HG02571 (cell line): Measurements from ENCODE around the gene ITGB2.

Experiments
- ATAC-seq: cut with Tn5 transposase; IDR thresholded peaks from one replicate; pipeline ENCODE4 v1.9.1; 2021; ENCODE audit warnings: mild to moderate bottlenecking, moderate library complexity; ENCODE audit not compliant: unreplicated experiment

The ITGB2 gene

DNA sequence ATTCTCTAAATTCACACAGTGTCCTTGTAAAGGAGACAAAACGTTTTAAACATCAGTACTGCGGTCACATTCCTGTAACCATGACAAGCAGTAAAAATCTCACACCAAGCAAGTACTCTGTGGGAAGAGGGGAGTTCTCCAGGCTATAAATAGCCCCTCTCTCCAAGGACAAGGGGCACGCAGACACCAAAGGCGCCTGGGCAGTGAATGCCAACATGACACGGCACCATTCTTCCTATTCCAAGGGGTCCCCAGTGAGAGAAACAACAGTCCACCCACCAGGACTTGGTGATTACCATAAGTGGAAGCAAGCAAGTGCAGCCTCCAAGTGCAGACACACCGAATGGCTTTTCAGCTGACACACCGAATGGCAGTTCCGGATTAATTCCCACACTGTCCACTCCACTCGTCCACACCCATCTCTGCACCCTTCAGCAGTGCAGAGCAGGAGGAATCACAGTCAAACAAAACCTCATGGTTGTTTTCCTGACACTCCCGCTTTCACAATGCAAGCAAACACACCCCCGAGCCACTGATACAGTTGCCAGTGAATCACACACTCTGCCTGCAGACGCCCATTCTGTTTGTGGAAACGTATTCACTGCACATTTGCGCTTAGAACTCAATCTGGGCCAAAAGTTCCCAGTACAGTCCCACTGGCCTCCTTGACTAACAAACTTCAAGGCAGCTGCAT lies 49.0 kb downstream of the ITGB2 start:
- ATAC-seq = no peak

DNA sequence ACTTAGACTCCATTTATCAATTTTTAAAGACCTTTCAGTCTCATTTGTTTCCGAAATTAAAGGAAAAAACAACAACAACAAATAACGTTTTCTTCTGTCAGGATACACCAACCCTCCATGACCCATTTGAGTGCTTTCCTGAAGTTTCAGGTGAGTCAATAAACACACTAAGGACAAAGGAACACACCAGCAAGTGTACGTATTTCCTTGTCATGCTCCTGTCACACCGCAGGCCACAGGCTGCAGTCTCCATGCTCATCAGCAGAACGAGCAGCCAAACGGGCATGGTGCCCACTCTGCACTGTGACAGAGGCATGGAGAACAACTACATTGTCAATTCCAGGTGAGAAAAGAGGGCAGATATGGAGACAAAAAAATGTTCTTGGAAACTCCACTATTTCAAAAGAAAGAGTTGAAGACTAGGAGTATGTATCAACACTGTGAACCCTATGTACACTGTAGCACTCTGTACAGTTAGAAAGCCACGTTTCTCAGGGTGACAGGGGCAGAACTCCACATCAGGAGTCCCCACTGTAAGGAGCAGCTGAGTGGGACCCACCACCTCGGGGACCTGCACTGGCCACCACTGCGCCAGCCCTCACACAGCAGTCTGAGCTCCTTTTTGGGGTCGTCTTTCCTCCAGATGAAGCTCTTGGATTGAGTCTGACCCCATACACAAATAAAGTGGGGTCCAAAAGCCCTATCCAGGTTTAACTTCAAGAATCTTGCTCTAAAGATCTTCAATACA lies 49.8 kb downstream of the ITGB2 start:
- no peak for ATAC-seq

- no peak for ATAC-seq
Measured at GRCh38 chr21:44869781-44870747, 50.6 kb downstream of the ITGB2 start.

GRCh38 chr21:44868707-44869106 lies 52.0 kb downstream of the ITGB2 start:
- no peak for ATAC-seq

DNA sequence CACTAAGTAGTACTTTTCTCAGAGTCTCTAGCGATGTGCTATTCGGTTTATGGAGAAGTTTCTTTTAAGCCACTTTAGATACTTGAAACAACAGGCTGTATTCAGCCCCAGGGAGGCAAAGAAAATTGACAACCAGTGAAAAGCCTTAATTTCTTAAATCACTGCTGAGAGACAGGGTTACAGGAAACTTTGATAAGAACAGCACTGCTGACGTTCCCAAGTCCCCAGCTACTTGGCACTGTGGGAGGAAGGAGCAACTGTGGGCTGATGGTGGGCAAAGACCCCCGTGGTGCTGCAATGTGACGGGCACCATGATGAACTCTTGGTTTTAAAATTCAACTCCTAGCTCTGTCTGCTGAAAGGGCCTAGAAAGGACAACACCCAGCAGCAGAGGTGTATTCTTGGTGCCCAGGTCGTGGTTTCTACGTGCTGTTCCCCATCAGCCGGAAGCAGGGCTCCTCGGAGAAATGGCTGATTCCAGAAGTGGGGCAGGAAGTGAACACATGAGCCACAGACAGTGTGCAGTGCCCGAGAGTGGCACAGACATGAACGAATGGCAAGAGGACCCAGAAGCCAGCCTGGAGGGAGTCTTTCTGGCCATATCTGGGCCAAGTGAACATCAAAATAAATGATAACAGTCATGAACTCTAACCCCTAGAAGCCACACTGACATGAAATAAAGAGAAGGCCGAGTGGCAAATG lies 52.5 kb downstream of the ITGB2 start:
- ATAC-seq = no peak

GRCh38 chr21:44867464-44867863 lies 53.2 kb downstream of the ITGB2 start:
- ATAC-seq = no peak

DNA sequence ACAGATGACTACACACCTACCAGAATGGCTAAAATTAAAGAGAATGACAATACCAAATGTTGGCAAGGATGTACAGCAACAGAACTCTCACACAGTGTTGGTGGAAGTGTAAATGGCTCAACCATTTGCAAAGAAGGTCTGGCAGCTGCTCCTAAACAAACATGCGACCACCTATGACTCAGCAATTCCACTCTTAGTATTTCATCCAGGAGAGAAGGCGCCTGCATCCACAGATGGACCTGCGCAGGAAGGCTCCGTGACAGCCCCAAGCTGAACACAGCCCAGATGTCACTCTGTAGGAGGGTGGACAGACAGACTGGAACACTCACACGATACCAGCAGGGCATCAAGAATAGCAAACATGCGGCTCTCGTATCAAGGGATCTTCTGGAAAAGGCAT lies 53.9 kb downstream of the ITGB2 start:
- ATAC-seq = no peak

- ATAC-seq = no peak
Measured at GRCh38 chr21:44865561-44866280, 55.0 kb downstream of the ITGB2 start.

DNA sequence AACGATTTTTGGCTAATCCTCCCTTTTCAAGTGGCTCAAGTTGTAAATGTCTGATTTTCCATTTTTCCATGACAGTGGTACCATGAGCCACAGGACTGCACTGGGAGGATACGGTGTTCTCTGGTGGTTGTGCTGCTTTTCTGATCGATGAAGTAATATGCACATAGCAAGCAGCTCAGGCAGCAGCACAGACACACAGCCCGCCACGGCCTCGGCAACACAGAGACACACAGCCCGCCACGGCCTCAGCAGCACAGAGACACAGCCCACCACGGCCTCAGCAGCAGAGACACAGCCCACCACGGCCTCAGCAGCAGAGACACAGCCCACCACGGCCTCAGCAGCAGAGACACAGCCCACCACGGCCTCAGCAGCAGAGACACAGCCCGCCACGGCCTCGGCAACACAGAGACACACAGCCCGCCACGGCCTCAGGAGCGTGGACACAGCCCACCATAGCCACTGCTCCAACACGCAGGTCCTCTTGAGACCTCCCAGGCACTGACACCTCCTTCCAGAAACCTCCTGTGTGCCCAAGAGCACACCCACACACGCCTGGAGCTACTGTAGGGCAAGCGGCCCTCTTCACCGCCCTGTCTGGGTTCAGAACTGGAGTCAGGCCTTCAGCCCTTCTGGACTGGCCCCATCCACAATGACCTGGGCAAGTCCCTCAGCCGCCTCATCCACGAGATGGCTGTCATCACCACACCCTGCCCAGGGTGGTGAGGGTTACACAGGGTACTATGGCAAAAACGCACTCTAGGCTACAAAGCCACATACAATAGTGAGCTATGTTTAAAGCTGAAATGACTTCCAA lies 57.6 kb downstream of the ITGB2 start:
- no peak for ATAC-seq

GRCh38 chr21:44858791-44859190 lies 61.9 kb downstream of the ITGB2 start:
- ATAC-seq = no peak

GRCh38 chr21:44858291-44858690 lies 62.4 kb downstream of the ITGB2 start:
- ATAC-seq = no peak

- no peak for ATAC-seq
Measured at GRCh38 chr21:44857127-44857892, 63.4 kb downstream of the ITGB2 start.

GRCh38 chr21:44856131-44856530 lies 64.6 kb downstream of the ITGB2 start:
- no peak for ATAC-seq

DNA sequence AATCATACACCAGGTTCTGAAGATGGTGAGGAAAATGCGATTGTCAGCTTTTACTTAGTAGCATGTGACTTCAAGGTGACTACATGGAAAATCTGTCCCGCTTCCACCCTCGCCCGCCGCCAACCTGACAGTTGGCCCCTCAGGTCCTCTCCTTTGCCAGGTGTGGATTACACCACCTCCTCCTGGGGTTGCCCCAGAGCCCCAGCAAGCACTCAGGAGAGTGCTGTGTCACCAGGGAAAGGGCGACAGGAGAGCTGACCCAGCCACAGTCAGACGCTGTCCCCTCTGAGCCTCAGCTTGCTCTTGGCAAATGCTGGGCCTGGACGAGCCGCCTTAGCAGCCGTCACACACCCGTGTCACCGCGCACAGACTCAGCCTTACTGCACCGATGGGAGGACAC lies 65.1 kb downstream of the ITGB2 start:
- no peak for ATAC-seq

DNA sequence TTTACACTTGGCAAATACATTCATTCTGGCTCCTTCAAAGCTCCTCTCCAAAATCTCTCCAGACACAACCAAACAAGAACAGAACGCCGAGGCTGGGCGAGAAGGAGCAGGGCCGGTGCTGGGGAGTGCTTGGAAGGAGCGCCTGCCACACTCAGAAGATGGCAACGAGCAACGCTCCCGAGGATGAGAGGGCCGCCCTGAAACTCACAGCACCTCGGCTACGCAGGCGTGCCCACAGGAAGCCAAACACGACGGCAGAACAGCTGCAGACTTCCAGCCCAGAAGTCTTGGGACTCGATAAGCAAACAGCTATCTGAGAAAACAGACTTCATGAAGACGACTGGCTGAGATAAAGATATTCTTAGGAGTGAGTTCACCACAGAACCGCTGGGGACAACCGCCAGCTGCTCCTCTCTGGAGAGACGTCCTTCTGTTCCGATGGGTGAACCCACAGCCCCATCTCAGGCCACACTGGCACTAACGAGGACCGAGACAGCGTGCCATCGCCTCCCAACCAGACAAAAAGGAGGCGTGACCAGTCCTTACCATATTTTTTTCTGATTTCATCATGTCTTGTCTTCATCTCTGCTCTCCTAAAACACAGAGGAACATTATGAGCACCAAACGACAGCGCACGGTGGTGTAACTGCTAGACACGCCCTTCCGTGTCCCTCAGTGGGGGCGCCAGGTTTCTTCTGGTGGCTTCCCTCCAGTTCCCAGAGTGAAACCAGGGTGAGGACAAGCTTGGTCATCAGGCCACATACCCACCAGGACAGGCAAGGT lies 65.8 kb downstream of the ITGB2 start:
- ATAC-seq = no peak

DNA sequence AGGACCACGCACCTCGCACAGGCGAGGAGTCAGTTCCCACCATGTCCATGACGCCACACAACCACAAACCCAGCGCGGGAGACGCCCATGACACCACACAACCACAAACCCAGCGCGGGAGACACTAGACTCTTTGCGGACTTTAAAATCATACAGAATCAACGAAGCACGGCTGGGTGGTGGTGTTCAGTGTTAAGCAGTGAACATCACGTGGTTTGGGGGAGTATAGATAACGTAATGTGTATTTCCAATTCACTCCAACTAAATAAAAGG lies 66.4 kb downstream of the ITGB2 start:
- ATAC-seq = no peak

DNA sequence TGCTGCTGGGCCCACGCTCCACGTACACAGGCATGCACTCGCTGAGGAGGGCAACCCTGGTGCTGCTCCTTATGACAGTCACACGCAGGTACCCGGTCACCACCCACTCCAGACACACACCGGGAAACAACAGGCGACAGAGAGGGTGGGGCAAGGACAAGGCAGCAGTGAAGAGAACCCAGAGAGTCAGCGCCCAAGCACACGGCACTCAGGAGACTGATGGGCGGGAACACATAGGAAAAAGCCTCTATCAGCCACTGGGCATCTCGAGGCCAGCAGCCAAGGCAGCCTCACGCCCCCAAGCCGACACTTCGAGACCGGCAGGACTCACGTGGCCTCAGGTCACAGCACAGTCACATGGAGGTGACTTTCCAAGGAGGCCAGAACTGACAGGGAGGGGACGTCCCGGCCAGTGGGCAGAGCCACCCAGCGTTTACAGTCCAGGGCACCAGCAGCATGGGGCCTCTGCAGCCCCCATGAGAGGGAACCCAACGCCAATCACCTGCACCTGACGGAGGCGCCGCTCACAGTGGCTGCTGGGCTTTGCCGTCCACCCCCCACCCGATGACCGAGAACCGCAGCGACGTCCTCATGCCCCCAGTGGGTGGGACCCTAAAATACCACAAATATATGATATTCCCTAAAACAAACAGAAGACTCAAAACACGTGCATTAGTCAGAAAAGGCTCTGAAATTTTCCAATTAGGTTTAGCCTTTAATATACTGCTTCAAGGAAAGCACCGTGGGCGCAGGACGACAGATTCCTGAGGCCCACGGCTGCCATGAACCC lies 66.9 kb downstream of the ITGB2 start:
- no peak for ATAC-seq
